NCI-H2171 (cell line): ENCODE measurements around the gene KLHL6.

Experiments used
- DNase-seq: peaks from one replicate; lab custom pipeline; 2025; lab: John Stamatoyannopoulos, UW

Gene KLHL6

DNA sequence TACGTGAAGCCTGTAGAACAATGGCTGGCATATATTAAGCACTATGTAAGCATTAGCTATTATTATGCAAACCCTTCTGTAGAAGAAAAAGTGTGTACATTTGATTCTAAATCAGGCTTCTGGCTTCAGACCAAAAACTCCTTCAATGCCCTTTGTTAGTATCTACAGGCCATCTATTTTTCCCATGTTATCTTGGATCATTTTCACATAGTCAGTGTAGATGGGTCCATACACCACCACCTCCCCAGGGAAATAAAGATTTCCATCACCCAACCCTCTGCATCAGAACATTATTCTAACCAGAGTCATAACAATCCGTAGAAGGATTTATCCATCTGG, 8.0 kb upstream of the KLHL6 start:
- no peak for DNase-seq

DNA sequence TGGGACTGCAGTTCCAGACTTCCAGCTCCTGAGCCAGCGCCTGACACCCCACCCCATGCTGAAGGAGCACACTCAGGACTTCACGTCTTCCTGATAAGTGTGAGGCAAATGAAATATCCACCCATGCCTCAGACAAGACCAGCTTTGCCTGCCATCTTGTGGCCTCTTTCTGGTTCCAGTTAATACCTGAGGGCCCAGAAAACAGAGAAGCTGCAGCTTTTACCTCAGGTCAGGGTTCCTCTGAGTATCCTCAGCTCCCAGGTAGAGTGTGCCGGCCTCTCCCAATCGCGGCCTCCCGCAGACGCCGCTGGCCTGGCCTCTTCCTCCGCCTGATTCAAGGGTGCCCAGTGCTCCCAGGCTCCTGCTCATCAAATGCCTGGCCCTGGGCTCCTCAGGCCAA, 5.1 kb upstream of the KLHL6 start:
- DNase-seq = no peak

DNA sequence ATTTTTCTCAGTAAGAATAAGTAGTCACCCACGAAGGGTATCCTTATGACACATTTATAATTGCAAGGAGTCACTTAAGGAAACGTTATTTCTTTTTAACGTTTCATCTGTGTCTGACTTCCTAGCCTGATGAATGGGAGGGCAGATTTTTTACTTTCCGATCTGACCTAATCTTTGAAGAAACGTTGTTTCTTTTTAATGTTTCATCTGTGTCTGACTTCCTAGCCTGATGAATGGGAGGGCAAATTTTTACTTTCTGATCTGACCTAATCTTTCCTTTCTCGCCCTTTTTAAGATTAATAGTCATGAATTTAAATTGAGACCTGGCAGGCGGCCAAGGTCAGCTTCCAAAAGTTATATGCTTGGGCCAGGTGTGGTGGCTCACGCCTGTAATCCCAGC, 3.0 kb upstream of the KLHL6 start:
- no peak for DNase-seq

DNA sequence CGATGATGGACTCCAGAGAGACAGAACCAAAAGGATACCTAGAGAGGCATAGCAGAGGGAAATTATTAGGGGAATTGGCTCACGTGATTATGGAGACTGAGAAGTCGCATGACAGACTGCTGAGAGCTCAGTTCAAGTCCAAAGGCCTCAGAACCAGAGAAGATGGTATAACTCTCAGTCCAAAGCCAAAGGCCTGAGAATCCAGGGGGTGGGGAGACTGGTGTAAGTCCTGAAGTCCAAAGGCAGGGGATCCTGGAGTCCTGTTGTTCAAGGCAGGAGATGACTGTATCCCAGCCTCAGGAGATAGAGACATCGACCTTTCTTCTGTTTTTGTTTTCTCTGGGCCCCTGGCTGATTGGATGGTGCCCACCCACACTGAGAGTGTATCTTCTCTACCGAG, 1.2 kb upstream of the KLHL6 start:
- no peak for DNase-seq

DNA sequence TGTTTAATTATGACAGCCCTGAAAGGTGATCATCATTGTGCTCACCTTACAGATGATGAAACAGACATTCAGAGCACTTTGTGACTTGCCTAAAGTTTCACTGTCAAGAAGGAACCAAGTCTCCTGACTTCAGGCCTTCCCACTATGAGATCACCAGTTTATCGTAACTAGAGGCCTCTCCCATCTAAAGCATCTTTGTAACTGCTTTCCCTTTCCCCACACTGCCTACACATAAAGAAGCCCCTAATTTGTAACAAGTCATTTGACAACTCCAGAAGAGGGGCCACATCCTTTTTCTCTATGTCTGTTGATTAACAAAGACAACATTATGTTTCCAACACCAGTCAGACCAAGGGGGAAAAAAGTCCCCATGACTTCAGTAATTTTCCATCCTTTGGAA, 1.1 kb downstream of the KLHL6 start:
- DNase-seq = no peak

DNA sequence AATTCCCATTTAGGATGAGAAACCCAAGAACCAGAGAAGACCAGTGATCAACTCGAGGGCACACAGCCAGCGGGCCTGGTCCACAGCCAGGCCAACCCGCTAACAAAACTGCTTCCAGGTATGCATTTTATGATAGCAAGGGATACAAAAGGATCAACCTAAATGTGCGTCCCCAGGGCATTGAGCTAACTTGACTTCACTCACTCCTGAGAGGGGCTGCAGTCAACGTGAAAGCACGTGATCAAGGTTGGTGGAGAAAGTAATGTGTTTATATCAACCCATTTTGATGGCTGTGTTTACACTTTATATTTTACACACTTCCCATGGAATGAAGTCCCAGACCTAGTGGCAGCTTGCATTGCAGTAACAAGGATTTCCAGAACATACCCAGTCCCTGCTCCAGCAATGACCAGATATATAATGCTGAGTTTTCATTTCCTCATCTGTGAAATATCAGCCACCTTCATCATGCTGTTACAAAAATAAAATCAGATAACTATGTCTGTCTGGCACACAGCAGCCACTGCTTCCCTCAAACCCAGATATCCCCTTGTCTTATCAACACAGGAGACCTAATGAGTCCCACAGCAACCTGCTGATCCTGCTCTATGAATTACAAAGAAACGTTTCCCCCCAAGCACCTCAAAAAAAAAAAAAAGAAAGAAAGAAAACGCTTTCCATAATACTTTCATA, 2.0 kb downstream of the KLHL6 start:
- DNase-seq = no peak

DNA sequence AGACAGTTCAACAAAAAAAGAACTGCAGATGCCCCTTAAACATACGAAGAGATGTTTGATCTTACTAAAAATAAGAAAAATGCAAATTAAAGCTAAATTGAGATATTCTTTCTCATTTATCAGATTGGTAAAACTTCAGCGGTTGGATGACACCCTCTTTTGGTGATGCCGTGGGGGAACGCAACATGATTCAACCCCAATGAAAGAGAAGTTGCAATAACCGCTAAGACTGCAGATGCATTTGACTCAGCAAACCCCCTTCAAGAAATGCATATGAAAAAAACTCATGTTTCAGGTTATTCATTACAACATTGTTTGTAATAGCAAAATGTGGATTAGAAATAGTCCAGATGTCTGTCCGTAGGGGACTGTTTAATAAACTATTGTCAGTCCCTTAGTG, 3.6 kb downstream of the KLHL6 start:
- no peak for DNase-seq

DNA sequence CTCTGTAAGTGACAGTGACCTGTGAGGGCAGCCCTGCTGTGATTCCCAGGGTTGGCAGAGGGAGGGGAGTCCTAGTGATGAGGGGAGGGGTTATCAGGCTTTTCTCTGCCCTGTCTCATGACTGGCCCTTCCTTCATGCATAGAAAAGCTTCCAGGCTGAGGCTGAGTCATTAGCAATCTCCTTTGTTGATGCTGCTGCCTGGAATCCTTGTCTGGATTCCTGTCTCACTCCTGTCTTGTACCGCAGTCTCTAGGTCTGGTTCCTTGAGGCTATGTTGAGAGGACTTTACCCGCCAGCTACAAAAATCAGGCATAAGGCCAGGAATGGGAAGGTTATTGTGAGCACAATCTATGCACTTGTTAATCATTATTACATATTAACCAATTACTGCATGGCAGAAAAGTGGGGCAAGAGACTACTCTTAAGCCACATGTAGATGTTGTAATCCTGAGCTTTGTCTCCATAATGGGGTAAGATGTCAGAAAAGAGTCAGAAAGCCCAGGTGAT, 7.2 kb downstream of the KLHL6 start:
- no peak for DNase-seq

DNA sequence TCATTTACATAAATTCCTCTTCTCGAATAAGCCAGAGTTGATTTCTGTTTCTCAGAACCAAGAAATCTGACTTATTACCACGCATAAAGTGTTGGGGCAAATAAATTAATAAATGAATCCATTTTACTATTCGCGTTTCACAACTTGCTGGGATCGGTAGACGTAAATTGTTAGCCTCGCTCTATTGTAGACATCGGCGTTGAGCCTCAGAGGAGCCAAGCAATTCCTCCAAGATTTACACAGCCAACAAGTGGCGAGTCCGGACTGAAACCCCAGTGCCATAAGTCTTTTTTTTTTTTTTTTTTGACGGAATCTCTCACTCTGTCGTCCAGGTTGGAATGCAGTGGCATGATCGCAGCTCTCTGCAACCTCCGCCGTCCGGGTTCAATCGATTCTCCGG, 8.9 kb downstream of the KLHL6 start:
- DNase-seq = no peak

DNA sequence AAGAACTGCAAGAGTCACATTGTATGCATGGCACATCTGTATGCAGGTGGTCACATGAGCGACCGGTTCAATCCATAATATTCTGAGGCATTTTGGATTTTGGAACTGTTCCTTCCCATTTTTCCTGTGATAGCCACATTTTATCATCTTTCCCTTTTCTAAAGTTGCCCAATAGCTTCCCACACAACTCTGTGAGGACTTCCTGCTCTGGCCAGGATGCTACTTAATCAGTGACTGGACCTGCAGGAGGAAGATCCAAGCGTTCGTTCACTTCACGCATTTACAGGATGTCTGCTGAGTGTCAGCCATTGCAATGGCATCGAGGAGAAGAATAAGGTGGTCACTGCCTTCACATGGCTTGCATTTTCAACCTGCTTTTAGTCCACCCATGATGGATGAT, 9.8 kb downstream of the KLHL6 start:
- no peak for DNase-seq

DNA sequence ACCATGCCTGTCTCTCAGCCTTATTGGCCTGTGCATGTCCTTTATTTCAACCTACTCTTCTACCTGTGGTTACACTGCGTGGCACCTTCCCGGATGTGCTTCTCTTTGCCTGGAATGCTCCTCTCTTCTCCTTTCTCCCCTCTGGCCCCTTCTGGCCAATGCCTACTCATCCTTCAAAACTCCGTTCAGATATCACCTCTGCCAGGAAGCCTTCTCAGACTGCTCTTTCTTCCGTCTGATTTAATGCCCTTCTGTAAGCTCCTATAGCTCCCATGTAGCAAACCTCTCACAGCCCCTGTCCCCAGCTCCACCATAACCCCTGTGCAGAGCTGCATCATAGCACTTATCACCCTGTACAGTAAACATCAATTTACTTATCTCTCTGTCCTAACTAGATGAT, 13.2 kb downstream of the KLHL6 start:
- DNase-seq = no peak

DNA sequence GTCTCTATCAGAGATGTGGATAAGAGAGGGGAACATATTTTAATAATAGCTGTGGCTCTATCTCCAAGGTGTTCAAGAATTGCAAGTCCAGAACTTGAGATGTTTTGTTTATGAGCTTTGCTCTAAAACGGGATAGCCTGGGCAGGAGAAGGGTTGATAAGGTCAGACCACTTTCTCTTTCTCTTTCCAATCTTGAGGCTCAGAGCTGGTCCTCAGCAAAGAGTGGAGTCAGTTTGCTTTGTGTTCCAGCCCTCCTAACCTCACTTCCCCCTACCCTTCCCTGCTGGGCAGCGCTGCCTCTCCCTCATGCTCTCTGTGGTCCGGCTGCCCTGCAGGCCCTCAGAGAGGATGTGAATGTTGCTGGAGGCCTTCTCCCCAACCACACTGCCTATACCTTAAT, 13.8 kb downstream of the KLHL6 start:
- no peak for DNase-seq

DNA sequence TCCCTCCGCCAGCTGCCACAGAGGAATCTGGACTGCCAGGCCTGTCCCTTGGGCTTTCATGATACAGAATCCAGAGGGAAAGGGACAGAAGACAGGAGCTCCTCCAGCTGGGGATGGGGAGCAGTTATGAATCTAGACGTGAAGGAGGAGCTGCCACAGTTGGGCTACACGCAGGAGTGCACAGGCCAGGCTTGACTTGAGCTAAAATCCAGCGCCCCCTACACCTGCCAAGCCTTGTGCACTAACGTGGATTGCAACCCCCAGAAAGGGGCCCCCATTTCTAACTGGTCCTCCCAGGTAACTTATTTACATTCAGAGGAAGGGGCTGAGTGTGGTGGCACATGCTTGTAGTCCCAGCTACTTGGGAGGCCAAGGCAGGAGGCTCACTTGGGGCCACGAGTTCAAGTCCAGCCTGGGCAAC, 14.3 kb downstream of the KLHL6 start:
- DNase-seq = peak; percentile 55

DNA sequence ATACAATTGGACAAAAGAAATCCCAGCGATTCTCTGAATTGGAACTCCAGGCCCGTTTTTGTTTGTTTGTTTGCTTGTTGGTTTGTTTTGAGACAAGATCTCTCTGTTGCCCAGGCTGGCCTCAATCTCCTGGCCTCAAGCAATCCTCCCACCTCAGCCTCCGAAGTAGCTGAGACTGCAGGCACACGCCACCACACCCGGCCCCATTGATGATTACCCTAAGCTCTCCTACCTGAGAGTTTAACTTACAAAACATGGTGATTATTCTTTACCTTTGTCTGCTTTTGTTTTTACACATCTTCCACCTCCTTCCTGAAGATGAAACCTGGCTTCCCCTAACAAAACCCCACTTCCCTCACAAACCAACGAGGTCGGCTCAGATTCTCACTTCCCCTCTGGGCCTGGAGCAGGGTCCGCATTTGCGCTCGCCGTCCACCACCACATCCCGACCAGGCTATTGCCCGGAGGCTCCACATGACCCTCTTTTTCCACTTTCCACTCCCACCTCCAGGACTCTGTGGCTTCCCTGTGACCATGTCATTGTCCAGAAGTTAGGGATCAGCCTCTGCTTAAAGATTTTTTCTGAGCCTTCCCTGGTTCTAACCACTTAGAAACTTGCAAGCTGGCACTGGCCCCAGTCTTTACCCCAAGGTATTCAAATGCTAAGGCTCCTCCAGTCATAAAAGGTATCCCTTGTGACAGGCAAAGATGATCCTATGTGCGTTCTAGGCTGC, 14.8 kb downstream of the KLHL6 start:
- no peak for DNase-seq

DNA sequence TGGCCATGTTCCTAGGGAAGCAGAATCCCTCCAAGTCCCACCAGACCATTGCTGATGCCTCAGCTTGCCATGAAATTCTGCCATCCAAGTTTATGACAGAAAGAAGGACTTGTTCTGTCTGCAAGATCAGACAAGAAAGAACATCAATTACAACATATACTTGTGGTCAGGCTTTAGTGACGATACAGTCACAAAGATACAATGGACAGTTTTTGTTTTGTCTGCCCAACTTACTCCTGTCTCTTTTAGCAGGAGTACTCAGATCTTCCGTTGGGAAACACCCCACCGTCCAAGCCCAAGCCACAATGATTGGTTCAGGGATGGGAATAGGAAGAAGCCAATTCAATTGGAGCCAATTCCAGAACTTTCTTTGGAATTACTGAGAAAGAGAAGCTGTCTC, 15.7 kb downstream of the KLHL6 start:
- DNase-seq = no peak

DNA sequence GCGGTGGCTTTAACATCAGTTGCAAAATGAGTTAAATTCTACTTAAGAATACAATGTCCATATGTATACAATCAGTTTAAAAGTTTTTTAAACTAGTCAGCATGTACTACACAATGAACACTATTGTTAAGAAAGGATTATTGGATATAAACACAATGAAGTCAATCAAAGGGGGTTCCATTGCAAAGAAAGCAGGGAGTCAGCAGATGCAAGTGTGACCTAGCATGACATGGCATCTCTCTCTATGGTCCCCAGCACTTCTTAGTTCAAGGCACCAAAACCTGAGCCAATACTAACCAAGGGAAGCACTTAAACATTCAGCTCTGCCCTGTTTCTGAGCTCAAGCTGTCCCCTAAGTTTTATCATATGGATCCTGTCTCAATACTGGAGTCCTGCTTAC, 17.0 kb downstream of the KLHL6 start:
- no peak for DNase-seq

DNA sequence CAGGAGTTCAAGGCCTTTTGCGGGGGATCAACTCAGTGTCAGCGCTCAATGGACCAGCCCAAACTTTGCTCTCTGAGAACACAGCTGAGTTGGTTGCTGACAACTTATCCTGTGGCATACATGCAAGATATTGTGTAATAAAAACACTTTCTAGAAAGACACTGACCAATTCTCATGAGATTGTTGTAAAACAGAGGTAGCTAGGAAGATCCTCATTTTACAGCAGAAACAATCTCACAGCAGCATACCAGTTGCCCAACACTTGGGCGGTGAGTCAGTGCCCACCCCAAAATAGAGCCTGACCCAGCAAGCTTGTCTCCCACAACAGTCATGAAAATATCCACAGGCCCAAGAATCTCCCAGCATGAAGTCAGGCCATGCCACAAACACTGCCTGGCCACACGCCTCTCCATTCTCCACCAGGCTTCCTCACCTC, 18.2 kb downstream of the KLHL6 start:
- no peak for DNase-seq

DNA sequence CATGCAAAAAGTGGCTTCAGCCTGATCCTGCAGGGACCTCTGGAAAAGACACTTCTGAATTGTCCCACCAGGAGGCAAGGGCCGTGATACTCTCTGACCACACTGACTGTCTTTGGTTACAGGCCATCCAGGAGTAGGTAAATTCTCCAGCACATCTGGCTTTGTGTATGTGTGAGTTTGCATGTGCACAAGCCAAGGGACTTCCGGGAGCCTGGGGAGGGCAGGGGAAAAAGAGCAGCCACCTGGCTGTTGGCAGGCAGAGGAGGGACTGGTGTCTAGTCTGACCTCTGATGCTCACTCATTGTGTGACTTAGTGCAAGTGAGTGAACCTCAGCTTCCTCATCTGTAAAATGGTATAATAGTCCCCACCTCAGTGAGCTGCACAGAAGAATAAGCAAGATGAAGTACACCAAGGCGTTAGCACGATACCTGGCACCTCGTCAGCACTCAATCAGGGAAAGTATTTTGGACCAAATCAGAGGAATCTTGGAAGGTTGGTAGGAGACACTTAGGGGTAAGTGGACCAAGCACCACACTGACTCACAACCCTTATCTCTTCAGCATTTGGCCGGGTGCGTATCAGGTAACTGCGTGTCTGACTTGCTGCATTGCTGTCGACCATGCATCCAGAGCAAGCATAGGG, 19.1 kb downstream of the KLHL6 start:
- no peak for DNase-seq

DNA sequence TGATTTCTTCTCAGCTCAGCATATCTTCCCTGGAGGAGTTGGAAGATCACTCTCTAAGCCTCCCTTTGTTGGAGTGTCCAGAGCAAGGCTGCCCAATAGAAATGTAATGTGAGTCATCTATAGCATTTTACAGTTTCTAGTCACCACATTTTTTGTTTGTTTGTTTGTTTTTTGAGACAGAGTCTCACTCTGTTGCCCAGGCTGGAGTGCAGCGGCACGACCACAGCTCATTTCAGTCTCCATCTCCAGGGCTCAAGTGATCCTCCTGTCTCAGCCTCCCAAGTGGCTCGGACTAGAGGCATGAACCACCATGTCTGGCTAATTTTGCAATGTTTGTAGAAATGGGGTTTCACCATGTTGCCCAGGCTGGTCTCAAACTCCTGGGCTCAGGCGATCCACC, 21.3 kb downstream of the KLHL6 start:
- DNase-seq = no peak

DNA sequence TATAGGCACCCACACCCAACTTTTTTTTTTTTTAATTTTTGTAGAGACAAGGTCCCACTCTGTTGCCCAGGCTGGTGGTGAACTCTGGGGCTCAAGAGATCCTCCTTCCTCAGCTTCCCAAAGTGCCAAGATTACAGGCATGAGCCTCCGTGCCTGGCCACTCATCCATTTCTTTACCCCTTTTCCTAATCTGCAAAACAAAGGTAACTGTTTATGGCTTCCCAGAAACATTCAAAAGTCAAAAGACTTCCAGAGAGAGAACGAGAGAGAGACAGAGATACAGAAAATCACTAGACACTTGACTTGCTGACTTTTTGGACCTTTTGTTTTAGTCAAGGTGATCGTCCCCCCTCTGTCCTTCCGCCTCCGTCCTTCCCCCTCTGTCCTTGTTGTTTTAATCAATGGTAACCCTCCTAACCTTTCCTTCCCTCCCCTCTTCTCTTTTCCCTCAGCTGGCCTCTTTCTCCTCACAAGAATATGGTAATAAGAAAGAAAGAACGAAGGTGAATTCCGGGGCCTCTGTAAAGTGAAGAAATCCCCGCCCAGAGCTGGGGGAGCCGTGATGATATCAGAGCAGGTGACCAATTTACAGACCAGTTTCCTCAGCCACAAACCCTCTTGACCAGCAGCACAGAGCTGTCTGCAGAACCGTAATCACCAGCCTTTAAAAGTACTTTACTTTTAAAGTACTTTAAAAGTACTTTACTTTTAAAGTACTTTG, 21.9 kb downstream of the KLHL6 start:
- no peak for DNase-seq

DNA sequence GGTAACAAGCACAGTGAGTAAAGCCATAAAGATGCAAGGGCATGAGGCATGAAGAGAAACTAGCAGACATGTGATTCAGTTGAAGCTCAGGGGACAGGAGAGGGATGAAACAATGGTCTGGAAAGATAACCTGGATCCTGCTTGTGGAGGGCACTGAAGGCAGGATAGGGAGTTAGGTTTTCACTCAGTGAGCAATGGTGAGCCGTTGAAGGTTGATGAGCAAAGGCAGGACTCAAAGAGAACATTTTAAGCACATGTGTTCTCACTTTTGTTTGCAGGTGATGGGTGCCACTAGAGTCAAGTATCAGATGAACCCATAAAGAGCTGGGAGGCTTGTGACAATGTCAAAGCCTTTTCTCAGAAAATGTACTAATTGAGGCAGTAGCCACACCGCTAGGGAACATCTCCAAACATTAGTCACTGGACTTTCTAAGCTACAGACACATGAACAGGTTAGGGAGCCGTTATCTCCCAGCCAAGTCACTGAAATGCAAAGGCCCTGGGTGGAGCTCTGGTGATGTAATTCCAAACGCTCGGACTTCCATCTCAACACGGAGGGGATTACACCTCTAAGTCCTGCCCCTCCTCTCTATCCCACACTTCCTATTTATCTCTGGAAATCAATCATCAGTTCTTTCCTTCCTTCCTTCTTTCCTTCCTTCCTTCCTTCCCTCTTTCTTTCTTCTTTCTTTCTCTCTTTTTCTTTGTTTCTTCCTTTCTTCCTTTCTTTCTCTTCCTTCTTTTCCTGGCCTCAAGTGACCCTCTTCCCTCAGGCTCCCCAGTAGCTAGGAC, 22.7 kb downstream of the KLHL6 start:
- DNase-seq = no peak

DNA sequence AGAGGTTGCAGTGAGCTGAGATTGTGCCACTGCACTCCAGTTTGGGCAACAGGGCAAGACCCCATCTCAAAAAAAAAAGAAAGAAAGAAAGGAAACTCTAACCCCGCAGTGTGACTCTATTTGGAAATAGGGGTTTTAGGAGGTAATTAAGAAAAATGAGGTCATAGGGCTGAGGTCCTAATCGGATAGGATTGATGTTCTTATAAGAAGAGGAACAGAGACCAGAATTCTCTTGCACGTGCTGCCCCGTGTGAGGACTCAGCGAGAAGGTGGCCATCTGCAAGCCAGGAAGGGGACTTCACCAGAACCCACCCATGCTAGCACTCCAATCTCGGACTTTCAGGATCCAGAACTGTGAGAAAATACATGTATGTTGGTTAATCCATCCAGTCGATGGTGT, 25.8 kb downstream of the KLHL6 start:
- no peak for DNase-seq
